M059J (cell line): ENCODE measurements around the gene ACVR1. TPM values are rescaled to one million over a fixed set of nuclear protein-coding genes. Genes with fewer than 3 reads are reported as not detected.

ENCODE experiments used
- DNase-seq: peaks from one replicate; pipeline ENCODE4 v3.0.0-alpha.2; 2012; ENCODE audit warnings: low read depth
- total RNA-seq: library from RNA; depleted of rRNA; stranded (reverse); fragments of >200 nt; shearing (Covaris generic); gene quantifications from 2 replicates; pipeline ENCODE4 v1.2.3, GENCODE V29; 2014

The ACVR1 gene
- total RNA-seq, 1 experiment from 2014 or later: 19.2 TPM

- no peak for DNase-seq
Measured at GRCh38 chr2:157793053-157793612, 83.0 kb downstream of the ACVR1 start.

DNA sequence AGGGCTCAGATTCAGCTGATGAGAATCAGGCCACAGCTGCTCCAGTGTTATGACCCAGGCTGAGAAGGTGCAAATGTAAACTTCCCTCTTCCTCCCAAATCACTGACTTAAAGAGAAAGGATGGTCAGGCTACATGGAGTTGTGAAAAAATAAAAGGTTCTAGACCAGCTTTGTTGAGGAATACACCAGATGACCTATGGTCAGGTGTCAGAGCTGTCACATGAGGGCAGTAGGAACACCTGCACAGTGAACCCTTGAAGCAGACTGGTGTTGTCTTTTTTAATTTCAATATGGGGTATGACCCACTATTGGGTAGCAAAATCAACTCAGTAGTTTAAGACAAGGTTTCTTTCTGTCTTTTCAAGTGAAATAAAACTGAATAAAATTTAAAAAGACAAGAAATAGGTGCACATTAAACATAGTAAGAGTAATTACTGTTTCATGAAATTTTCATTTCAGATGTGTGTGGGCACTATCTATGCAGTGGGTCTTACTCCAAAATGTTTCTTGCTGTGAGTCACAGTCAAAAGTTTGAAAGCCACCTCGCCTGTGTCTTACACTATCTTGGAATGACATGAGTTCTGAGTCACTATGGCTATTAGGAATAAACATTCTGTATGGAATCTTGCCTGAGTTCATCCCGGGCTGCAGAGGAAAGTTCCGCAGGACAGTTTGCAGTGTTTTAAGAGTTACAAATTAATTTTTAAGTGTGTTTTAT, 83.6 kb downstream of the ACVR1 start:
- peak; percentile 82 for DNase-seq

DNA sequence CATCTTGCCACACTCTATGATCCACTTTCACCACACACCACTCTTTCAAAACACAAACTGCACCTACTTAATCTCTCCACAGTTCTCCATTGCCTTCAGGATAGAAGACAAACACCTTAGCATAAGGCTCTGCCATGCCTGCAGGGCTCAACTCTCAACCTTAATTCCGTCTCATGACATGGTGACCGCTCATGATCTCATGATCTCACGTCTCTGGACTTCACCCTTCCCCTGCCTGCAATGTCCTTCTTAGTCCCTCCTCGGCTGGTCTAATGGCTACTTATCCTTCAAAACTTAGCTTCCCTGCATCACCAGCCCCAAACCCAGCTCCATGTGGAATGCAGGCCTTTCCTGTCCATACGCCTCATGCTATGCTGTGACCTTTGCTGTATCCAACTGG, 85.3 kb downstream of the ACVR1 start:
- DNase-seq: no peak

DNA sequence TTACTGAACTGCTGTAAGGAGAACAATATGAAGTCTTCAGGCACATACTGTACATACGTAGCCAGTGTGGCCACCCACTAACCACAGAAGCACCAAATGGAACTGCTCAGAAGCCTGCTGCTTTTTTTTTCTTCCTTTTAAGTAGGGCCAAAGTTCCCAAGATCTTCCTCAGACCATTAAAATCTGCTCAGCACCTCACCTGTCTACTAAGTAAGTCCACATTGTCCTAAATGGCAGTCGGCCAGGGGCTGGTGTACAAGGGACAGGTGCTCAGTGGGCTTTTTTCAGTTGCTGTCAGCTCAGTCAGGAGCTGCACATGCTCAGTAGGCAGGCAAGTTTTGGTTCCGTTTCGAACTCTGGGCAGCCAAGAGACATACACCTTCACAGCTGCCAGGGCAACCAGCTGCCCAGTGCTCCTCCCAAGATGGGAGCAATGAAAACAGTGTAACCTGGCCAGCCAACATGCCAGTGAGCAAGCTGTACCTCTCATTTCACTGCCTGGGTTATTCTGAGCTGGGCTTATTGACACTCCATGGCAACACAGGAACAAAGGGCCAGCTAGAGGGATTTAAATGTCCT, 86.1 kb downstream of the ACVR1 start:
- DNase-seq: no peak

GRCh38 chr2:157789256-157789655, 86.9 kb downstream of the ACVR1 start:
- no peak for DNase-seq

GRCh38 chr2:157788201-157788600, 87.9 kb downstream of the ACVR1 start:
- DNase-seq: no peak

GRCh38 chr2:157787364-157787938, 88.7 kb downstream of the ACVR1 start:
- no peak for DNase-seq

GRCh38 chr2:157786663-157787363, 89.3 kb downstream of the ACVR1 start:
- no peak for DNase-seq

- DNase-seq: peak; percentile 28
Measured at GRCh38 chr2:157785866-157786662, 90.1 kb downstream of the ACVR1 start.

GRCh38 chr2:157785200-157785599, 90.9 kb downstream of the ACVR1 start:
- peak; percentile 32 for DNase-seq

DNA sequence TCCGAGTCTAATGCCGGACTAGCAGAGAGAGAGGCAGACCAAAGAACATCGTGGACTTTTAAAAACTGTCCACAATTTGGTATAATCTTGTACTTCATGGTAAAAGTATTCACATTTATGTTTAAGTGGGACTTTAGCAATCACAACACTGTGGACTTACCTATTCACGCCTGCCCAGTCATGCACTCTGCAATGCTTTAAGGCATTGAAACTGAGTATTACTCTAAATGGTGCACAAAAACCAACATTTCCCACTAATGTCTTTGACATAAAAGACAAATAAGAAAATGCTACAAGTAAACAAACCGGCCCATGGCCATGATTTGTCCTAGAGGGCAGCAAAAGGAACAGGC, 91.3 kb downstream of the ACVR1 start:
- DNase-seq: peak; percentile 15

DNA sequence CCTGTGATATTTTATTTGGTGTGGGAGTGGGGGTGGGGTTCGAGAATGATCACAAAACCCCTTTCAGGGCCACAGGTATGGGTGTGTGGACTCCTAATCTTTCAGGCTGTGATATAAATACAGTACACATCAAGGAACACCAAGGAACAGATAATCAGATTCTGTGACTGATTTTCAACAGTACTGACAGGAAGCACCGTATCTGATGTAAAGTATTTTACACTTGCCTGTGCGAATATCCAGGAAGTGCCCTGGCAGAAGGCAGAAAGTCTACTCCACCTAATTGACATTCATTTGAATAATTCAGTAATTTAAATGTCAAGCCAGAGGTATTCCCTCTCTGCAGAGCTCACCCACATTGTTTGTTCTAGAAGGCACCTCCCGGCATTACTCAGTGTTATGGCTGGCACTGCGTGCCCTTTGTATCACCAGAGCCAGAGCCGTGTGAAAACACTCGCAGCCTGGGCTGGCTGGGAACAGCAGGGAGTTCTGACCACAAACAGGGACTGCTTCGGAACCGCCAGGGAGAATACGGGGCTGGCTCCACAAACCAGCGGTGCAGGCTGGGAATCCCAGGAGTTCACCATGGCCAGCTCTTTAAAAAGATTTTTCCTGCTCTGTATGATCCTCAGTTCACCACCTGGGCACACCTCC, 91.8 kb downstream of the ACVR1 start:
- DNase-seq: peak; percentile 89

DNA sequence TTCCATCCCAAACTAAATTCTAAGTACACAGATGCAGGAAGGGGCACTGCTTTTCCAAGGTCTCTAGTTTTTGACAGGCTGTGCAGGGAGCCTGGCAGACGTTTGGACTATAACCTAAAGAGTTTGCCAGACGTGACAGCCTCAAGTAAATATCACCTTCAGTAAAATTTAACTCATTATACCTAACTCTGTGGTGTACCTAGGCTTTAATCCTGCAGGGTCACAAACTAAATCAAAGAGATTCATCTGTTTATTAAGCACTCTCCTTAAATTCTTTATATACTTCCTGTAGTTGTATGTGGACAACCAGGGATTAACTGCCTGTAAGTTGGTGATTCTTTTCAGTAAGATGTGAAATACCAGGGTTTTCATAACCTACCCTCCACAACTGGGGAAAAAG, 92.9 kb downstream of the ACVR1 start:
- DNase-seq: no peak

DNA sequence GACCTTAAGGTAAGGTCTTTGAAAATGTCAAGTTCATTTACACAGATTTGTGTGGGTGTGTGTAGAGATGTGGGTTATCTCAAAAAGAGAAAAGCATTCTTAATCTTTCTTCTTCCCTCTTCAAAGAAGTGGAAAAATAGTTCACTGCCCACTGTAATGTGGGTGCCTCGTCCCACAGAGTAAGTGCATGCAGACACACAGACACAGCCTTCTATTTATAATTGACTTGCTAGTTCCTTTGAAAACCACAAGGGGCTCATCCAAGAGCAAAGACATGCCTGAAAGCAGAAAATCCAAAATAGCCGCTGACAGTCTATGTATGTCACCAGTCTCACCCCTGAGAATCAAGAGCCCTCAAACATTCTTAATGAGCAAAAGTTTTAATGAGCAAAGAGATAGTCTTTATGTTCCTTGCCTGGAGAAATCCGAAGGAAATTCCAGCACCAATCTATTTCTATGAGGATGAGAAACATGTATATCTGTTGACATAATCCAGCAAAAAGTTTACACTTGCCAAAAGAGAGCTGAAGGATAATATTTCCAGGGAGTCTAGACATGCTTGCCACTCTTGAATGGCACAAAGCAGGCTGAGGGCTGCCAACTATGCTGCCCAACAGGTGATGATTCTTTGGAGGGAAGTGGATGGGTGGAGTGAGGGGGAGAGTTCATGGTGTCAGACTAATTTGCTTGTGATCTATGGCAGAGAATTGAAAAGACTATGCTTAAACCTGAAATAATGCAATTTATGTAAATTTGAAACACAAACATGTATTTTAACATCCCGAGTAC, 93.9 kb downstream of the ACVR1 start:
- no peak for DNase-seq

GRCh38 chr2:157780211-157780610, 95.9 kb downstream of the ACVR1 start:
- DNase-seq: no peak

DNA sequence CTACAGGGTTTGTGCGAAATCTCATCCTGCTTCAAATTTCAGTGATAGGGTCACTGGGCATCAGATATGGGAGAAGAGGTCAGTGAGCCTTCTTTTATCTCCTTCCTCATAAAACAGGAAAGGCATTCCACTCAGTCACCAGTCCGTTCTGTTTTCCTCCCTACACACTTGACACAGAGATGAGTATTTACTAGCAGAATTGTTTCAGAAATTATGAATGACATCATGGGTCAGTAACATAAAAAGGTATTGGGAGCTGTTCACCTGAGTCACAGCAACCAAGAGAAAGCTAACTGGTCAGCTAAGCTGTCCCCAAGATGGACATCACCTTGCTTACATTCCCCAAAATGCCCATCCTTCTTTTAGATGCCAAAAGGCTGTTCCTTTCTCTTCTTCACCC, 96.3 kb downstream of the ACVR1 start:
- no peak for DNase-seq

- DNase-seq: peak; percentile 50
Measured at GRCh38 chr2:157777427-157777826, 98.7 kb downstream of the ACVR1 start.

GRCh38 chr2:157771234-157771633, 104.9 kb downstream of the ACVR1 start:
- DNase-seq: no peak

DNA sequence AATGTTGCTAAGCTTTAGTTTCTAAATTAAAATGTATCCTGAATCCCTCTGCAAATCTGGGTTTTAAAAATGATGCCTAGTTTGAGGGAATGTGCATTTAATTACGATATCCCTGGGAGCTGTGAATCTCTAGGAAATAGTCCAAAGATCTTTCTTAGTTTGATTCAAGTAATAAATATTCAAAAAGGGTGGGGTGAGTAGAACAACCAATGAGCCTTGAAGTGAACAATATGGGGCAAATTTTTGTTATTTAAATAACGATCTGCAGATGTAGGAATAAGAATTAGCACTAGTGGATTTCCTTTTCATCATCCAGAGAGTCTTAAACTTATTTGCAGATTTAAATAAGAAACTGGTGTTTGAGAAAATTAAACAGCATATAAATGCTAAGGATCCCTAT, 106.3 kb downstream of the ACVR1 start:
- DNase-seq: no peak

DNA sequence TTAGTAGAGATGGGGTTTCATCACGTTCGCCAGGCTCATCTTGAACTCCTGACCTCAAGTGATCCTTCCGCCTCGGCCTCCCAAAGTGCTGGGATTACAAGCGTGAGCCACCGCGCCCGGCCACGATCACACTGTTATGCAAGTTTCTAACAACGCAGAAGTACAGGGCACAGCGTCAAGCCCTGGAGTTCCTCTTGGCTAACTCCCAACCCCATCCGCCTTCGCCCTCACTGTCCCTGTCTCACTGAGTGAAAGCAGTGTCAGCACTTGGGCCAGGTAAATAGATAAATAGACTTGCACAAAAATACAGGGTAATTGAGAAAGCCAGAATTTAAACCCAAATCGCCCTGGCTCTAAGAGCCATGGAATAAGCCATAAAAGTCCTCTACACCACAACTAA, 111.7 kb downstream of the ACVR1 start:
- DNase-seq: no peak
